GM19455 (cell line): ENCODE data around the gene CYTIP.

Experiments used
- ATAC-seq: cut with Tn5 transposase; IDR thresholded peaks from one replicate; pipeline ENCODE4 v1.9.1; 2021; ENCODE audit not compliant: unreplicated experiment

The CYTIP gene

DNA sequence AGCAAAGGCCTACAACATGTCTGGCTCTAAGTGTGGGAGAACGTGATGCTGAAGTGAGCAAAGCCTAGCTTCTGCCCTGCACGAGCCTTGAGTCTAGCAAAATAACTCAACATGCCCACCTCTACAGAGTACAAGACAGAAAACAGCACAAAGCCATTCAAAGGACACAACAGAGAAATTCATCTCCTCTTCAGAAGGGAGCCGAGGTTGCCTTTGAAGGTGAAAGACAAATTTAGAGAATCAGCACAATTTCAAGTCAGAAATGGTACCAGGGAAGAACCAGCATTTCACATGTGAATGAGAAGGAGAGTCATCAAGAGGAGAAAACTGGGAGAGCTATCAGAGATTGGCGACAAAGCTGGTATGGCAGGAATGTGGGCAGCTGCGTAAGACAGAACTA lies 21.7 kb upstream of the CYTIP start:
- ATAC-seq = no peak

DNA sequence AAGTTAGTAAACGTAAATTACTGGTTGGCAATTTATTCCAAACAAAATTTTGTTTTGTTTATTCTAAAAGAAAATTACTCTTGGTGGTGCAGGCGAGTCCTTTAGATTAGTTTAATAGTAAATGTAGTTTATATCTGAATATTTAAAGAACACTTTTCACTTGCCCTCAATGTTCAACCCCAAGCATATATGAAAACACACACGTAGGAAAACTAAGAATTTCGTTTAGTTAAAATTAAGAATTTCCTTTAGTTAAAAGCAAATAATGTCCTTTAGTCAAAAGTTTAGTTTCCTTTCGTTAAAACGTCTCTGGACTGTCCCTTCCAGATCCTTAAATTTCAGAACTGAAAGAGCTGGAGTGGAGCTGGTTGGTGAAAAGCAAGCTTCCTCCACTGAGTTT lies 19.1 kb upstream of the CYTIP start:
- ATAC-seq = no peak

DNA sequence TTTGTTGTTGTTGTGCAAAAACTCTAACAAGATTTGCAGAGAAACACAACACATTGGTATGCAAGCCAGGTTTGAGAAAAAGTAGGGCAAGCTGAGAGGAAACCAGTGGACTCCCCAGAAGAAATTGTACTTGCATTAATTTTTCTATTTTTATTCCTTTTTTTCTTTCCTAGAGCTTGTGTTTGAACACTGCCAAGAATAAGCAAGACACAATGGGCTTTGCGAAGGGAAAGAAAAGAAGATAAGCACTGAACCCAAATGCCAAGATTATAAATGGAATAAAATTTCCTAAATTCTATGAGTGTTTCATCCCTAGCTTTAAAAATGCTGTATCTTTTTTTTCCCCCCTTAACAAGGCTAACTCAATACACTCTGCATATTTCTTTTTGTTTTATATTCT lies 17.0 kb upstream of the CYTIP start:
- no peak for ATAC-seq

DNA sequence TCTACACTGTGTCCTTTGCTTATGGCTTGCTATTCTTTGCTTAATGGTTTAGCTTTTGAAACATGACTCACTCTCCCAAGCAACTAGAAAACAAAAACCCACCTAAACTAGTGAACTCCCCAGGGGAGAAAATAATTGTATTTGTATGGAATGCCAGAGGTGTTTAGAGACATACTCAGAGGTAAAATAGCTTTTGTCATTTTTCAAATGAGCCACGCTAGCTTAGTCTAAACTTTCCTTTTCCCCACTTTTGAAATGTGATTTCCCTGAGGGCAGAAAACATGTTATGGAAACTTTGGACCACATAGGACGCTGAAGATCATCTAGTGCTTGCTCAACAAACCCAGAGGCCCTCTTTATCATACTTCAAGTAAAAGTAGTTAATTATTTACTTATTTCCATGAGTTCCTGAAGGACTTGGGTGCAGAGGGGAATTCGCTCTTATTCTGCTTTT lies 16.5 kb upstream of the CYTIP start:
- no peak for ATAC-seq

- ATAC-seq = no peak
Observed at GRCh38 chr2:157459486-157459885, 15.6 kb upstream of the CYTIP start.

GRCh38 chr2:157447741-157448140 lies 3.9 kb upstream of the CYTIP start:
- no peak for ATAC-seq

GRCh38 chr2:157447031-157447430 lies 3.1 kb upstream of the CYTIP start:
- ATAC-seq = no peak

DNA sequence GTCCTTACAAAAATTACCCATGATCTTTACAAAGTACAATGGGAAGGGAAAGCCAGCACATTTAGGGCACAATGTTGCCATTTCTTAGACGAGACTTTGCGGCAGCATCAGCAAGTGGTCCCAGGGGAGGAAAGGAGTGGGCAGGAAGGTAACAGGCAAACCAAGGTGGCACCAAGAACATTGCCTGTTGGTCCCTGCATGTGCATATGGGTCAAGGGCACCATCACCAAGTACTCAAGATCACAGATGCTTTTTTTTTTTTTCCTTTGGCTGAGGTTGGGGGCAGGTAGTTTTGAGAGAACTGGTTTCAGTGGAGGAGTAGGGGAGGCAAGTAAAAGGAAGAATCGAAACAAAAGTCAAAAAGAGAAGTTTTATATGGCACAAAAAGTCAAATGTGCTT lies 752 bp upstream of the CYTIP start:
- peak; percentile 21 for ATAC-seq

DNA sequence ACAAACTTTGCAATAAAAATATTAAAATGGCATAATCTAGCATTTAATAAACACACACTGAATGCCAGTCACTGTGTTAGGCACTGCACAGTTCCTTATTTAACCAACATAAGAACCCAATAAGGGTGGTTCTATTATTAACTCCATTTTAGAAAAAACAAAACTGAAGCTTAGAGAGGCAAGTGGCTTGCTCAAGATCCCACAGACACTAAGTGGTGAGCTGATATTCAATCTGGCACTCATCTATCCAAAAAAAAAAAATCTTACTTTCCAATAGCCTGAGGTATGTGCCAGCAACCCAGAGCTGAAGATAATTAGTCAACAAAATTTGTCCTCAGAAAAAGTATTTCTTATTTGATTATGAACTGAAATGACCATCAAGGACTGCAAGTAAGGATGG lies 799 bp downstream of the CYTIP start:
- no peak for ATAC-seq

GRCh38 chr2:157442636-157443035 lies 1.3 kb downstream of the CYTIP start:
- ATAC-seq = no peak

DNA sequence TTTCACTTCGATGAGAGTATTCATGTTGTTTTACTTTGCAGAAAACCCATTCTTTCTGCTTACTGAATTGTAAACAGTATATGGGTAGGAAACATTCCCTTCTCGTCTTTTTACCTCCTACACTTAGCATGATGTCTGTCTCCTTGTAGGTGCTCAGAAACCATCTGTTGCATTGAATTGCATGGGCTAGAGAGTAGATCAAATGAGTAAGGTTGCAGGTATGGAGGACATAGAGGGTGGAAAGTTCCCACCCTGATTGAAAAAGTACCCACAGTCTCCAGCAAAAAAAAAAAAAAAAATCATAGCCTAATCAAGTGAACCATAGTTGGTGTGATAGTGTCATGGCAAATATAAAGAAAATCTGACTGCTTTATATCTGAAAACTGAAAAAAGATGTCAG lies 1.7 kb downstream of the CYTIP start:
- ATAC-seq = no peak

GRCh38 chr2:157441072-157441454 lies 2.8 kb downstream of the CYTIP start:
- ATAC-seq = peak; percentile 49

DNA sequence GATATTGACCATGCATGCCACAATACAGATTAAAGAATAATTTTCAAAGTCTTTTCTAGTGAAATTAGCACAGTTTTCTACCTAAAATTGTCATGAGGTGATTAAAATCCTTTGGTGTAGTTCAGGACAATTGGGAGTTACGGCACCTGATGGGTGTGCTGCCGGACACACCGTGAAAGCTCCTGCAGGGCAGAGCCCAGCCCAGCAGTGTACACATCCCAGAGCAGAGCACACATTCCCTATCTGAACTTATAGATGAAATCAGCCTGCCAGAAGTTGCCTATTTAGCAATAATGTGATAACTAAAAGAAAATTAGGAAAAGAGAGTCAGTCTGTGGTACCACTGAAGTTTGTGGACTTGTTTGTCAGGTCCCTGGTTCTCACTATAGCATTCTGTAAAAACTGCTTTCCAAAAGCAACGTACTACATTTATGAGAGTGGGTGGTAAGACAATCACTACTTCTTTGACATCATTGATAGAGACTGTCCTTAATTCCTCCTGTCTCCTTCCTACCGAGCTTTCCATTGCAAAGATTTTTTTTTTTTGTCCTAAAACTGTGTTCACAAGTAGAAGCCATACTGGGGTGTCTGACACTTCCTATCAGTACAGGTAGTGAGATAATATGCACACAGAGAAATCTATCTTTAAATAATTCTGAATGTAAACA lies 3.4 kb downstream of the CYTIP start:
- ATAC-seq = peak; percentile 0

- peak; percentile 40 for ATAC-seq
Observed at GRCh38 chr2:157439824-157440186, 4.1 kb downstream of the CYTIP start.

DNA sequence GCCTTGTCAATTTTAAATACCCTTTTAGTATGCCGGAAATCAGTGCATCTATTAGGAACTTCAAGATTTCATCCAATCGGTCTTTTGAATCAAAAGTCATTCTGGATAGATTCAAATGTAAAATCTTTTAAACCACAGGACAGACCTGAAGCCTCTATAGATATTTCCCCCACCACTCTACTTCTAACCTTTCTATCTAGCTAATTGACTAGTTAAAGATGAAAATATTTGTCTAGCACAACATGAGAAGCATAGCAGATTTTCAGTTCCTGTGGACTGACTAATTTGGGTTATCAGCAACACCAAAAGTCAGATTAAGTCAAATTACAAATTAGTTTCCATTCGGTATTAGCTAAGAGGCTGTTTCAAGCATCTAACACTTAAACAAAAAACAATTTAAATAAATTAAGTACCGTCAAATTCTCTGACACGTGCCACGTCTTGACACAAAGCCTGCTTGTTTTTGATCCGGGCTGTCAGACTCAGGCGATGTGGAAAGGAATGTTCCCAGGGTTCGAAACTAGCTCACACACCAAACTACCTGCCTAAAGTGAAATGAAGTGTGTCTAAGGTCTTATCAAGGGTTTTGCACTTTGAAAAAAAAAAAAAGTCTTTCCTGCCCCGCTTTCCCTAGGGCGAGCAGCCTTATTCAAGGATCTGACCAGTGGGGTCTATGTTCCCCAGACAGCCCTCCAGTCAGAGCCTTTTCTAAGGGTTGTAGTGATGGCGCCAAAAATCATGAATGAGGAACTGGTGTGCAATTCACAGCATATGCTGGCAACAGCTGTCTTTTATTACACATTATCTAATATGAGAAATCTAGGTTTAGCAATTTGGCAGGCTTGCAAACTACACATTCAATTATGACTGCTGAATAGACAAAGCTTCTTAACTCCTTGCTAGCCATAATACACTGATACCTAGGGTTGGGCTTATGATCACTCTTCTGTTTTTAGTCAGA lies 4.7 kb downstream of the CYTIP start:
- no peak for ATAC-seq

DNA sequence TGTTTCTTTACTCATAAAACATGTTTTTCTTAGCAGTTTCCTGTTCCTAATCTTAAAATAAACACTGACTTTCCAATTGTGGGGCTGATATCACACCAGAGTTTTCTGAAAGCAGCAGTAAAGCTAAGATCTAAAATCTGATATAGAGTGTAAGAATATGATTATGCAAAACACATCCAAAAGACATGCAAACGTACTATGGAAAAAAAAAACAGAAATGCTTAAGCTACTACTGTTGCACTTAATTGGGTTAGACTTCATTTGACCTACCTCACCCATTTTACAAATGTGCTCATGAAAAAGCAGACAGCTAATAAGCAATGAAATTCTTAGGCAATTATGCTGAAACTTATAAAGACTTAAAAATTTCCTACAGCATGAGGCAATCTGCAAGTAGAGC lies 10.5 kb downstream of the CYTIP start:
- no peak for ATAC-seq

GRCh38 chr2:157432475-157433106 lies 11.3 kb downstream of the CYTIP start:
- ATAC-seq = no peak

DNA sequence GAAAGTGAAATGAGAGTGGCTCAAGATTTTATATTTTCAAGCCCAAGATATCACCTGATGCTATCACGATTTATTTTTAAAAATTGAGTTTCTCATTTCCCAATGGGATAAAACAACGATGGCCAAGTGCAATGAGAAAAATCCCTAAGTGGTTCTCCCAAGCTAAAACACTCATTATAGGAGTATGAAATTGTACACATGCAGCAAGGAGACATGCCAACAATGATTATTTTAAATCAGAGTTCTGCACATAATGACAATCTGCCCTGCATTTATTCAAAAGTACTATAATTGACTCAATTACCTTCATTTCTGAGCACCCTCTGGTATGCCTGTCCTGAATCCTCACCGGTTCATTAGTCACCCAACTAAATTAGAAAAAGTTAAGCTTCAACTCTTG lies 12.7 kb downstream of the CYTIP start:
- ATAC-seq = no peak

DNA sequence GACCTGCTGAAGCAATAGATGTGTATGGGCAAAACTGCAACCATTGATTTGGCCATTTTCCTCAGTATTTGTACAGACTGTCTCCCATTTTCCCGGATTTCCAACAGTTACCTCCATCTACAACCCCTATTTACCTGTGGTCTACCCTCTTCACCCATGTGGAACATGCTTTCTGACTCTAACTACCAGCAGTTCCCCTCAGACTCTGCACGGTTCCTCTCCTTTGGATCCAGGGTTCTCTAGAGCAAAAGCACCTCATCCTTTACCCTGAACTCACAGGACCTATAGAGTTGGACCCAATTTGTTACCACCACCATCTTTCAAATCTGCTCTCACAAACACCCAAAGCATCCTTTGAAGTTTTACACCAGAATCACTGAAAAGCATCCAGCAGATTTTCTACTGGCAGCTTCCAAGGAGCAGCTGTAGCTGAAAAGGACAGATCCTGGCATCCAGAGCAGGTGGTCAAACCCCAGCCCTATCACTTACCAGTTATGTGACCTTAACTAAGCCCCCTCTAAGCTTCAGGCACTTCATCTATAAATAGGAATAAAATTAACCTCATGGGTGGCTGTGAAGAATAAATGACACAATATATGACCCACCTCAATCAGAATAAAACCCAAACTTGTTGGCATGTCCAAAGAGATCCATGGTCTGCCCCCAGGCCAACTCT lies 15.3 kb downstream of the CYTIP start:
- no peak for ATAC-seq

DNA sequence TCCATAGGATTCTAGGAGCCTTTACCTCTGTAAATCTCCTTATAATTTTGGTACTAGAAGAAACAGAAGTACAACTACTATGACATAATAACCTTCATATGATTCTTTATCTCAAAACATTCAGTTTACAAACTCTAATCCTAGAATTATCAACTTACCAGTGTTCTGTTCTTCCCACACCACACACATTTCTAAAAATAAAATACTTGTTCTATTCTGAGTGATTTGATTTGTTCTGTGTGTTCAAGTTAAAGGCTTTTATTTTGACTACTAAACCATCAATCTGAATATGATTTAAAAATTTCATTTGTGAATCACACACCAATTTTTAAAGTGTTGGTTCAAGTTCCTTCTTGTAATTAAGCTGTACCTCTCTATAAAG lies 16.0 kb downstream of the CYTIP start:
- no peak for ATAC-seq
